ENCODE data around the gene DHX32. TPM values are rescaled to one million over a fixed set of nuclear protein-coding genes. Genes with fewer than 3 reads are reported as not detected.
"Not testable (repeated sequence)": the region's sequence is repeated elsewhere in the genome, so short reads cannot be mapped to it uniquely, and the experiment has no call there.

The DHX32 gene
- total RNA-seq, 2 experiments from 2014 or later, result 16.3 to 18.6 TPM

- DNase-seq; H3K27ac Mint-ChIP-seq; H3K9me3 Mint-ChIP-seq; CTCF ChIA-PET; H3K36me3 Mint-ChIP-seq; intact Hi-C loops (cut with micrococcal nuclease); POLR2A ChIA-PET; H3K4me3 Mint-ChIP-seq: not testable (repeated sequence)
- H3K27me3 Mint-ChIP-seq, result peaks cover 17% of the 10 kb centered on the region
- peaks cover 14% of the 10 kb centered on the region for H3K4me1 Mint-ChIP-seq (ENCODE audit: low read depth)
These were observed 11.3 kb upstream of the DHX32 start for GRCh38 chr10:125892402-125892801.

DNA sequence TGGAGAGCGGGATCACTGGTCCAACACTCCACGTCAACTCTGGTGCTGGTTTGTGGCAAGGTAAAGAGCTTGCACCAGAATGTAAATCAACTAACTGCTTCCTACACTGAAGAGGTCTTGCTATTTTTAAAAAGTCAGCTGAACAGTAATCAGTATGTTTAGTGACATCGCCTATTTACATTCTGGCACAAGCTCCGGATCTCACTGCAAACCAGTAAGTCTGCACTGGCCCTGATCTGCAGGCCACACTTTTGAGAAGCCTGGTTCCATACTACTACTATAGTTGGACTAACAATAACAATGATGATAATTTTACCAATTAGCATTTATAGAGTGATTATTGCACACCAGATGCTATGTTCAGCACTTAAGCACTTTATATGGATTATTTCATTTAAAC, 8.3 kb upstream of the DHX32 start:
- DNase-seq; H3K9me3 Mint-ChIP-seq; H3K4me1 Mint-ChIP-seq (ENCODE audit: low read depth); H3K27me3 Mint-ChIP-seq; CTCF ChIA-PET; H3K36me3 Mint-ChIP-seq; POLR2A ChIA-PET; H3K27ac Mint-ChIP-seq; intact Hi-C loops (cut with micrococcal nuclease); H3K4me3 Mint-ChIP-seq: not testable (repeated sequence)

DNA sequence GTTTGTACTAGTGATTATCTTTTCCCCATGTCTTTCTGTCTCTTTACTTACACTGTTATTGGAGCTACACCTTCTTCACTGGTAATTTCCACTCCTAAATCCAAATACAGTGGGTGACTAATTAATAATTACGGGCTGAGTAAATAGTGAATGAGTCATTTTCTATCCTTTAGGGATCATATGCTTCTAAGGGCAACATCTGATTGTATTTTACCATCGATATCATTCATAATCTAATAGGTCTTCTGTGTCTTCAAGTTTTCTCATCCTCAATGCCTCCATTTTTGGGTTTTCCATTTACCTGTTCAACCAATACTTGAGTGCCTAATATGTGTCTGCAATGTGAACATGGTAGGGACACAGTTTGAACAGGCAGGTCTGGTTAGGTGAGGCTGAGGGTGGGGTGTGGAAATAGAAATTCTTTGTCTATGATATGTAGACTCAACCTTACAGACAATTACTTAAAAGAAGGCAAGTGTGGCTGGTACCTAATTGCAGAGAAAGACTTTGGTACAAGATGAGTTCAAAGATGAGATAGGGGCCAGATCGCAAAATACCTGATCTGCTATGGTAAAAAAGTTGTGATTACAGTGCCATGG, 5.9 kb upstream of the DHX32 start:
- no peaks in the 10 kb centered on the region for H3K4me1 Mint-ChIP-seq (ENCODE audit: low read depth)
- no peak overlapping the region for H3K4me3 Mint-ChIP-seq
- CTCF ChIA-PET, result no interaction called here
- DNase-seq, result no peak
- POLR2A ChIA-PET, result no interaction called here
- H3K27me3 Mint-ChIP-seq, result no peaks in the 10 kb centered on the region
- H3K9me3 Mint-ChIP-seq, result no peaks in the 10 kb centered on the region
- intact Hi-C loops (cut with micrococcal nuclease), result no loop called here
- H3K36me3 Mint-ChIP-seq, result no peaks in the 10 kb centered on the region
- no peak overlapping the region for H3K27ac Mint-ChIP-seq

GRCh38 chr10:125883211-125883610, 2.1 kb upstream of the DHX32 start:
- Mint-ChIP-seq H3K27me3 (no peaks in the 10 kb centered on the region), H3K9me3 (no peaks in the 10 kb centered on the region), H3K27ac (no peak overlapping the region), H3K4me3 (no peak overlapping the region), H3K4me1 (ENCODE audit: low read depth) (no peaks in the 10 kb centered on the region), H3K36me3 (peaks cover 5% of the 10 kb centered on the region)
- CTCF ChIA-PET, result no interaction called here
- POLR2A ChIA-PET, result no interaction called here
- DNase-seq, result no peak
- intact Hi-C loops (cut with micrococcal nuclease), result no loop called here

GRCh38 chr10:125882596-125882995, 1.5 kb upstream of the DHX32 start:
- H3K9me3 Mint-ChIP-seq, result no peaks in the 10 kb centered on the region
- CTCF ChIA-PET, result interaction anchor here (1.2 kb wide), 1 partner anchor 15 kb away, joined by 3 read pairs; no protein-coding TSS in a partner anchor

GRCh38 chr10:125880719-125881118, 373 bp downstream of the DHX32 start:
- peaks cover 16% of the 10 kb centered on the region for H3K36me3 Mint-ChIP-seq
- POLR2A ChIA-PET, result no interaction called here
- no peak overlapping the region for H3K27ac Mint-ChIP-seq
- H3K27me3 Mint-ChIP-seq, result no peaks in the 10 kb centered on the region
- H3K9me3 Mint-ChIP-seq, result peaks cover 7% of the 10 kb centered on the region
- intact Hi-C loops (cut with micrococcal nuclease), result no loop called here
- H3K4me3 Mint-ChIP-seq, result no peak overlapping the region
- DNase-seq, result no peak
- H3K4me1 Mint-ChIP-seq (ENCODE audit: low read depth), result no peaks in the 10 kb centered on the region
- CTCF ChIA-PET, result no interaction called here

More at GRCh38 chr10:125882596-125882995, 1.5 kb upstream of the DHX32 start:
- no peaks in the 10 kb centered on the region for H3K4me1 Mint-ChIP-seq (ENCODE audit: low read depth)
- intact Hi-C loops (cut with micrococcal nuclease), result no loop called here
- no peak for DNase-seq
- H3K36me3 Mint-ChIP-seq, result peaks cover 8% of the 10 kb centered on the region
- no peak overlapping the region for H3K4me3 Mint-ChIP-seq
- POLR2A ChIA-PET, result no interaction called here
- H3K27me3 Mint-ChIP-seq, result no peaks in the 10 kb centered on the region
- no peak overlapping the region for H3K27ac Mint-ChIP-seq

GRCh38 chr10:125878957-125879835, 1.9 kb downstream of the DHX32 start:
- no peak for DNase-seq
- peaks cover 21% of the 10 kb centered on the region for H3K36me3 Mint-ChIP-seq
- intact Hi-C loops (cut with micrococcal nuclease), result no loop called here
- H3K9me3 Mint-ChIP-seq, result peaks cover 7% of the 10 kb centered on the region
- H3K27me3 Mint-ChIP-seq, result no peaks in the 10 kb centered on the region
- CTCF ChIA-PET, result no interaction called here
- no peak overlapping the region for H3K27ac Mint-ChIP-seq
- no peak overlapping the region for H3K4me3 Mint-ChIP-seq
- POLR2A ChIA-PET, result no interaction called here
- peaks cover 2% of the 10 kb centered on the region for H3K4me1 Mint-ChIP-seq (ENCODE audit: low read depth)

GRCh38 chr10:125871338-125871737, 9.8 kb downstream of the DHX32 start:
- CTCF ChIA-PET, result no interaction called here
- no peak overlapping the region for H3K27ac Mint-ChIP-seq
- peaks cover 11% of the 10 kb centered on the region for H3K36me3 Mint-ChIP-seq
- peaks cover 2% of the 10 kb centered on the region for H3K4me1 Mint-ChIP-seq (ENCODE audit: low read depth)
- H3K27me3 Mint-ChIP-seq, result no peaks in the 10 kb centered on the region
- POLR2A ChIA-PET, result no interaction called here
- no peak for DNase-seq
- intact Hi-C loops (cut with micrococcal nuclease), result no loop called here
- peaks cover 5% of the 10 kb centered on the region for H3K9me3 Mint-ChIP-seq
- no peak overlapping the region for H3K4me3 Mint-ChIP-seq

DNA sequence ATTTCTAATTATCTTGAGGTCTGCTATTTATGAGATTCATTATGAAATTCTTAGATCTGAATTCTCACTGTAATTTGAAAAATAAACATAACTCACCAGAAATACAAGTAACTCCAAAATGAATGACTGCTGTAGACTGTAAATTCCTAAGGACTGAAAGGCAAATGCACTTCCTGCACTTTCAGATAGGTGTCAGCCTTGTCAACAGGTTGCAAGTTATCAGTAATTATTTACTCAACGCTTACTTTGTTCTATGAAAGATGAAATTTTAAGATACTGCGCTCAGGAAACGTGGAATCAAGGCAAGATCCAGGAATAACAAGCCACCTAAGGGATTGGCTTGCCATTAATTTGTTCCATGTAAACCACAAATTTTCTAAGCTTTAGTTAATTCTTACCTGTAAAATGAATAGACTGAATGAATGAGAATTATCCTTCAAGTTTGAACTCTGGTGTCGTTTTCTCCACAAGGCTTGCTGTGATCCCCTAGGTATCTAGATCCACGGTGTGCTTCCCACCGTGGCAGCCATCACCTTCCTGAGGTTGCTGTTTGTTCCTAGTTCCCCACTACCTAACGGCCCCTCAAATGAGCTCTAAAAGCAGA, 12.6 kb downstream of the DHX32 start:
- Mint-ChIP-seq H3K9me3 (no peaks in the 10 kb centered on the region), H3K4me1 (ENCODE audit: low read depth) (no peaks in the 10 kb centered on the region)
- CTCF ChIA-PET, result interaction anchor here (0.7 to 1.1 kb wide), 5 partner anchors 11 to 636 kb away, joined by 3 to 6 read pairs (median 5); no protein-coding TSS in a partner anchor

GRCh38 chr10:125866421-125867029, 14.6 kb downstream of the DHX32 start:
- intact Hi-C loops (cut with micrococcal nuclease), result loop anchor here (5.0 kb wide), 1 partner anchor 521 kb away; the partner anchor contains the start of gene ADAM12
- CTCF ChIA-PET, result interaction anchor here (1.5 kb wide), 1 partner anchor 883 kb away, joined by 4 read pairs; no protein-coding TSS in a partner anchor
- Mint-ChIP-seq H3K4me3 (no peak overlapping the region), H3K9me3 (no peaks in the 10 kb centered on the region), H3K27ac (no peak overlapping the region), H3K27me3 (no peaks in the 10 kb centered on the region), H3K36me3 (no peaks in the 10 kb centered on the region), H3K4me1 (ENCODE audit: low read depth) (no peaks in the 10 kb centered on the region)
- DNase-seq, result no peak
- POLR2A ChIA-PET, result no interaction called here

More for the DNA sequence above, 12.6 kb downstream of the DHX32 start:
- intact Hi-C loops (cut with micrococcal nuclease), result loop anchor here (5.0 kb wide), 1 partner anchor 519 kb away; the partner anchor contains the start of gene ADAM12
- no peak overlapping the region for H3K27ac Mint-ChIP-seq
- H3K4me3 Mint-ChIP-seq, result no peak overlapping the region
- H3K27me3 Mint-ChIP-seq, result no peaks in the 10 kb centered on the region
- no peaks in the 10 kb centered on the region for H3K36me3 Mint-ChIP-seq
- no peak for DNase-seq
- POLR2A ChIA-PET, result no interaction called here

DNA sequence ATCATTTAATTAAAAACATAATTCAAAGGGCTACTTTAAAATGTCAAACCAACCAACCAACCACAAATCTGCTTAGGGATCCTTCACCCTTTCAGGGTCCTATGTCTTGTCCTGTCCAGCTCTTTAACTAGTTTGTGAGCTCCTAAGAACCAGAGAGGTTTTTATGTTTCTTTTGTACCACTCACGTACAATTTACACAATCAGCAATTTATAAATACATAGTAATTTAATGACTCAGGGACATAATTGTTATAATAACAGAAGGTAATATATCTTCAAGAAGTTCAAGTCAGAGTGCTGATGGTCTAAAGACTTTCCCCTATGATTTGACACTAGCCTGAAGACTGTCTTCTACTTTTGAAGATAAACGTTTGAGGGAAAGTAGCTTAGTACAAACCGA, 16.0 kb downstream of the DHX32 start:
- Mint-ChIP-seq H3K4me1 (ENCODE audit: low read depth) (no peaks in the 10 kb centered on the region), H3K27ac (no peak overlapping the region), H3K27me3 (no peaks in the 10 kb centered on the region), H3K9me3 (no peaks in the 10 kb centered on the region), H3K4me3 (no peak overlapping the region), H3K36me3 (no peaks in the 10 kb centered on the region)
- CTCF ChIA-PET, result interaction anchor here (1.1 to 1.5 kb wide), 2 partner anchors 26 to 884 kb away, joined by 3 to 4 read pairs; no protein-coding TSS in a partner anchor
- POLR2A ChIA-PET, result no interaction called here
- no peak for DNase-seq
- intact Hi-C loops (cut with micrococcal nuclease), result loop anchor here (5.0 kb wide), 1 partner anchor 522 kb away; the partner anchor contains the start of gene ADAM12

All from activated CD4-positive, alpha-beta memory T cell treated with anti-CD3 and anti-CD28 coated beads for 36 hours (primary cell).